Skeletal muscle satellite cell (primary cell): Measurements from ENCODE around the gene BEGAIN.

Experiments used
- H3K27me3 ChIP-seq: 2 replicates; pipeline ENCODE4 v1.7.0; 2013; ENCODE audit warnings: low read length; ENCODE audit not compliant: control insufficient read depth, insufficient read depth
- H3K36me3 ChIP-seq: 2 replicates; pipeline ENCODE4 v1.7.0; 2013; ENCODE audit warnings: mild to moderate bottlenecking, control low read depth, low read length; ENCODE audit not compliant: insufficient read depth
- H3K4me1 ChIP-seq: 2 replicates; pipeline ENCODE4 v1.7.0; 2013; ENCODE audit warnings: low read length; ENCODE audit not compliant: control insufficient read depth, insufficient read depth
- H3K4me2 ChIP-seq: 2 replicates; pipeline ENCODE4 v1.7.0; 2013; ENCODE audit warnings: mild to moderate bottlenecking, low read length
- H3K4me3 ChIP-seq: 2 replicates; pipeline ENCODE4 v1.7.0; 2013; ENCODE audit warnings: low read length
- H3K9ac ChIP-seq: 2 replicates; pipeline ENCODE4 v1.7.0; 2013; ENCODE audit warnings: mild to moderate bottlenecking, low read depth, low read length, moderate library complexity
- H3K9me3 ChIP-seq: replicated peaks from 2 replicates; pipeline ENCODE4 v1.7.0; 2013; ENCODE audit warnings: mild to moderate bottlenecking, control low read depth, low read length

Gene BEGAIN

DNA sequence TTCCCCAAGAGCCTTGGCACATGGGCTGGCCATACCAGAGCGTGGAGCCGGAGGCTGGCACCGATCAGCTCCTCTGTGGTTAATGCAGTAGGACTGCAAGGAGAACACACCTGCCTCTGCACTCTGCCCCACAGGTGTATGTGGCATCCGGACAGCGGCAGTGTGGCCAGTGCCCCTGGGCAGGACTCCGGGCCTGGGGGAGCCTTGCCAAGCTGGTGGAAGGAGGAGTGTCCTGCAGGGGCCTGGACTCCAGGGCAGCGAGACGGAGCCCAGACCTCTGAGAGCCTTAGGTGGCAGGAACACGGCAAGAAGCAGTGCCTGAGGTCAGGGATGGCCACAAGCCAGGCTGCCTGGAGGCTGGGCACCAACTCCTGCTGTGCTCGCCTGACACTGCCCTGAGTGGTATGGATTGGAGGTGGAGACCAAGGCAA lies 5.3 kb upstream of the BEGAIN start:
- Histone ChIP-seq H3K9ac (no peak overlapping the region), H3K4me2 (no peak overlapping the region), H3K4me3 (no peak overlapping the region), H3K9me3 (no peaks in the 10 kb centered on the region), H3K4me1 (no peaks in the 10 kb centered on the region), H3K27me3 (peaks cover 55% of the 10 kb centered on the region), H3K36me3 (no peaks in the 10 kb centered on the region)

DNA sequence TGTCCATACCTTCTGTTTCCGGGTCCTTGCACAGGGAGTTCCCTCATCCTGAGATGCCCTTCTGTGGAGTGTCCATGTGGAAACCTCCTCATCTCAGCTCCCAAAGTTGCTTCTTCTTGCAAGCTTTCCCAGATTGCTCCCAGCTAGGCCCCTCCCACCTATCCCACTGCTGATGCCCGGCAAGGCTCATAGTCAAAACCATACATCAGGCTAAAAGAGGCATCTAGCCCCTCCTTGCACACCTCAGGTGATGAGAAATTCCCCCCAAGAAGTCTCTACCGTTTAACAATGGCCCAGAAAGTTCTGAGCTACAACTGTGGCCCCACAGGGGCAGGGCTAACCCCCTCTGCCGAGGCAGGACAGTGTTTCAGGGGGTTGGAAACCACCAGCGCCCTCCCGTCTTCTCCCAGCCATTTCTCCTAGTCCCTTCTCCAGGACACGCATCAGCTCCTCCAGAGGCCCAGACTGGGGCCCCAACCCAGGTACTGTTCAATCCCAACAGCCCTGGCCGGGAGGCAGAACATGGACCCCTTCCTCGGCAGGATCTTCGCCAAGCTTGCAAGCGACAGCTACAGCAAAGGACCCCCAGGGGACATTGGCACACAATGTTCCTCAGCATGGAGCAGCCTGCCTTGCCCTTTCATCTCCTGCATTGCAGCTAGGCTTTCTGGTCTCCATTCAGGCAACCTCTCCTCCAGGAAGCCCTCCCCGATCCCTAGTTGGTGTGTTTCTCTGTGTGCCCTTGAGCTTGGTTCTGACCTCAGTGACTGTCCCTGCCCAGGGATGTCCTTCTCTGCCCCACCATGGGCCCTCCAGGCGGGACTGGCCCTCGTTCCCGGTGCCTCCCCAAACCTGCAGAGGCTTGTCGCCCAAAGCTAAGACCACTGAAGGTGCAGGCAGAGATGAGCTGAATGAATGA lies 4.5 kb upstream of the BEGAIN start:
- Histone ChIP-seq H3K4me3 (no peak overlapping the region), H3K27me3 (peaks cover 54% of the 10 kb centered on the region), H3K9ac (no peak overlapping the region), H3K4me2 (no peak overlapping the region), H3K36me3 (no peaks in the 10 kb centered on the region), H3K9me3 (no peaks in the 10 kb centered on the region), H3K4me1 (no peaks in the 10 kb centered on the region)

DNA sequence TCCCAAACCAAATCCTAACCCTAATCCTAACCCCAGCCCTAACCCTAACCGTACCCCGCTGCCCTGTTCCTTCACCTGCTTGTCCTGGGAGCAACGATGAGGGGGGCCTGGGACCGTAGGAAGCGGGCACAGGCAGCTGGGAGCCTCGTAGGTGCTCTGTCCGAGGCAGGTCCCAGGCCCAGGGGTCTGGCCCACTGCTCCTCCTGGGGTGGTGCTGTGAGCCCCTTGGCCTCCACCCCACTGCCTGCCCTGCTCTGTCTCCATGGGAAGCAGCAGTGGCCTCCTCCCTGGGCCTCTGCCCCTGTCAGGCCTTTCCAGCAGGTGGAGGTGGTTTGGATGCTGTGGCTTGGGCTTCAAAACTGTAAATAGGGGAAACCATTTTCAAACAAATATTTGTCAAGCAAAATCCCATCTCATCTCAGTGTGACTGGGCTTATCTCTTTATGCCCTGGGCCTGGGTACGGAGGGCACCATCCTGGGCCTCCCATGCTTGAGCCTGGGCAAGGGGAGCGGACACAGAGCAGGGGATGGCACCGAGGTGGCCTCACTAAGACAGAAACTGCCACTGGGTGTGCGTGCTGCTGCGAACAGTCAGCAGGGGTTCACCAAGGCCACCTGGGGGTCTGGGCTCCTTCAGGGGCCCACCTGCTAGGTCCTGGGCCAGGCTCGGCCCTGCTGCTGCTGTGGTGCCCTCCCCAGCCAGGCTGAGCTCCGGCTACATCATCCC lies 3.7 kb upstream of the BEGAIN start:
- Histone ChIP-seq H3K4me3 (no peak overlapping the region), H3K9me3 (no peaks in the 10 kb centered on the region), H3K4me1 (peaks cover 6% of the 10 kb centered on the region), H3K9ac (no peak overlapping the region), H3K4me2 (no peak overlapping the region), H3K36me3 (no peaks in the 10 kb centered on the region), H3K27me3 (peaks cover 62% of the 10 kb centered on the region)

DNA sequence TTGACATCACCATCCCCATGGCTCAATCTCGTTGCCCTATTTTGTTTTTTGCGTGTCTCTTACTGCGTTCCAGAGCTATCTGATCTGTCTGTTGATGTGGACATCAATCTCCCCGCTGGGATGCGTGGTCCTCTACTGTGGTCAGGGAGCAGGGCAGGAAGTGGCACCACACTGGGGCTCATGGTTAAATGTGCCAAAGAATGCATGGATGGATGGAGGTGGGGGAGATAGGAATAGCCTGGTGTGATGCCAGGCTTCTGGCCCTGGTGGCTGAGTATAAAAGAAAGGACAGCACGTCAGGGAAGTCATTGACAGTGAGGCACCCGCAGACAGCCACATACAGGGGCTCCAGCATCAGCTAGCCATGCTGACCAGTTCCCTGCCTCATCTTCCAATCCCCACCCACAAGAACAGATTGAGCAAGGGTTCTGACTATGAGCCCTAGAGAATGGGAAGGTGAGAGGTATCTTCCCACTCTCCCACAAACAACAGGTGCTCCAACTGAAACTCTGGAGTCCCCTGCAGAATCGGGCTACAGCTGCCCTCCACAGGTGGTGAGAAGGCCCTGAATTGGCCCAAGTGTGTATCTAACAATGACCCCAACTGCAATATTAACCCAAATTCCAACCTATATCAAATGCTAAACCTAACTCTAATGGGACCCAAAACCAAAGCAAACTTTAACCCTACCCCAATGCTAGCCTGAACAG lies 2.7 kb upstream of the BEGAIN start:
- Histone ChIP-seq H3K4me1 (peaks cover 6% of the 10 kb centered on the region), H3K9ac (no peak overlapping the region), H3K4me2 (no peak overlapping the region), H3K36me3 (no peaks in the 10 kb centered on the region), H3K4me3 (no peak overlapping the region), H3K9me3 (no peaks in the 10 kb centered on the region), H3K27me3 (peaks cover 62% of the 10 kb centered on the region)

DNA sequence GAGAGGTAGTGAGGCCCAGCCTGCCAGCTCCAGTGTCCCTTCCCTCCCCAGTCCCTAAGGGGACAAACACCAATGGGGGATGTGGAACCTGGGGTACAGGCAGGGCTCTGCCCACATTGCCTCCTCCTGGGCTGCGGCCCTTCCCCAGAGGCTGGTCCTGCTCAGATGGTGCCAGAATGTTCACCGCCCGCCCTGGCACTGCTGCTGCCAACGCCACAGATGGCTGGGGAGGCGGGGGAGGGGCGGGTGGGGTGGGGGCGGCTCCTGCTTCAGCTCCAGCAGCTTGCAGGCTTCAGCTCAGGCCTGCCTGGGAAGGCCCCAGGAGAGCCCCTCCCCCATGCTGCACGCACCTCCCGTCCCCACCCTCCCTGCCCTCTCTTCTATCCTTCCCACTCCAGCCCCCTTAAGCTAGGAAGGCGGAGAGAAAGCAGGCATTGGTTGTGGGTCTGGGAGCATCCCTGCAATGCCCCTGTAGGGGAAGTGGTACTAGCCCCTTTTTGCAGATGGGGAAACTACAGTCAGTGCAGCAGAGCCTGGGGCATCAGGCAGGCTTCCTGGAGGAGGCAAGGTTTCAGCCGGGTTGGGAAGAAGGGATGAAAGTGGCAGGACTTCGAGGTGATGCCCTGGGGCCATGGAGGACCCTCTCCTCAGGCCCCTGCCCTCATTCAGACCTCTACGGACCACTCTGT lies 2.0 kb upstream of the BEGAIN start:
- no peak overlapping the region for H3K4me3 ChIP-seq
- peaks cover 60% of the 10 kb centered on the region for H3K27me3 ChIP-seq
- no peaks in the 10 kb centered on the region for H3K36me3 ChIP-seq
- peaks cover 6% of the 10 kb centered on the region for H3K4me1 ChIP-seq
- no peak overlapping the region for H3K9ac ChIP-seq
- no peak overlapping the region for H3K4me2 ChIP-seq
- H3K9me3 ChIP-seq, result no peaks in the 10 kb centered on the region

DNA sequence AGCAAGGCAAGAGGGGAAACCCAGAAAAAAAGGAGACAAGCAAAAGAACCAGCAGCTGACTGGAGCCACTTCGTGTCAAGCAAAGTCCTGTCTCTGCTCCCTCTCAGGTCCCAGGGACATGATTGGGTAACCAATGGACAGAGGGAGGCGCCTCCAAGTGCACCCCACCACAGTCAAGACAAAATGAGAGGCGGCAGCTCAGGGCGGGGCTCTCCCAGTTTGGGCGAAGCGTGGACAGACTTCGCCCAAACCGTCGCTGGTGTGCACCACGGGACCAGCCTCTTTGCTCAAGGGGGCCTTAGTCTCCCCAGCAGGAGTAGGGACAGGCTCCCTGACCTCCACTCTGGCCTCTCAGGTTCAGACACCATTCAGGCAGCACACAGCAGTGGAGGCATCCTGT lies 1.5 kb upstream of the BEGAIN start:
- Histone ChIP-seq H3K27me3 (peaks cover 54% of the 10 kb centered on the region), H3K9me3 (no peaks in the 10 kb centered on the region), H3K36me3 (no peaks in the 10 kb centered on the region), H3K4me2 (no peak overlapping the region), H3K4me3 (no peak overlapping the region), H3K9ac (no peak overlapping the region), H3K4me1 (peaks cover 6% of the 10 kb centered on the region)

DNA sequence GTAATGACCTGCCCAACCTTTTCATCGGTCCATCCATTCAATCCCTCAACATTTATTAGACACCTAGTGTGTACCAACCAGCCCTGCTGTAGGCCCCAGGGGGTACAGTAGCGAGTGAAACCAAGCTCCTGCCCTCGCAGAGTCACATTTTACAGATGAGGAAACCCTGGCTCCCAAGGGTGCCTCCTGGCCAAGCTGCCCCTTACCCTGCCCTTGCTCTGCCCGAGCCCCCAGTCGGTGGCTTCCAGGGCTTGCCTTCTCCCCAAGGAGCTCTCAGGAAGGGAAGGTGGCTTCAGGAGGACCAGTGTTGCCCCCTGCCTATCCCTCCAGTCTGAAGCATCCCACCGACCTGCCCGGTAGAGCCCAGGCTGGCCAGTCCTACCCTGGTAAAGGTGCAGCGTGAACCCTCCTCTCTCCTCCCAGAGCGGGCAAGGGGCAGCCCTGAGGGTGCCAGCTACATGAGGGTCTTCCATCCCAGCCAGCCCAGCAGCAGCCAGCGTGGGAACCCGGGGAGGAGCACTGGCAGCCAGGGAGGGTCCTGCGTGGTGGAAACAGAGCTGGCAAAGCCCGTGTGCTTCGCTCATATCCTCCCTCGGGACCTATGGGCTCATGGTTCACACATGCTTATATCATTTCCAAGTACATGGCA lies 670 bp upstream of the BEGAIN start:
- Histone ChIP-seq H3K4me3 (no peak overlapping the region), H3K9ac (no peak overlapping the region), H3K36me3 (no peaks in the 10 kb centered on the region), H3K9me3 (no peaks in the 10 kb centered on the region), H3K27me3 (peaks cover 53% of the 10 kb centered on the region), H3K4me1 (peaks cover 6% of the 10 kb centered on the region), H3K4me2 (peak overlapping the region; percentile 54)

DNA sequence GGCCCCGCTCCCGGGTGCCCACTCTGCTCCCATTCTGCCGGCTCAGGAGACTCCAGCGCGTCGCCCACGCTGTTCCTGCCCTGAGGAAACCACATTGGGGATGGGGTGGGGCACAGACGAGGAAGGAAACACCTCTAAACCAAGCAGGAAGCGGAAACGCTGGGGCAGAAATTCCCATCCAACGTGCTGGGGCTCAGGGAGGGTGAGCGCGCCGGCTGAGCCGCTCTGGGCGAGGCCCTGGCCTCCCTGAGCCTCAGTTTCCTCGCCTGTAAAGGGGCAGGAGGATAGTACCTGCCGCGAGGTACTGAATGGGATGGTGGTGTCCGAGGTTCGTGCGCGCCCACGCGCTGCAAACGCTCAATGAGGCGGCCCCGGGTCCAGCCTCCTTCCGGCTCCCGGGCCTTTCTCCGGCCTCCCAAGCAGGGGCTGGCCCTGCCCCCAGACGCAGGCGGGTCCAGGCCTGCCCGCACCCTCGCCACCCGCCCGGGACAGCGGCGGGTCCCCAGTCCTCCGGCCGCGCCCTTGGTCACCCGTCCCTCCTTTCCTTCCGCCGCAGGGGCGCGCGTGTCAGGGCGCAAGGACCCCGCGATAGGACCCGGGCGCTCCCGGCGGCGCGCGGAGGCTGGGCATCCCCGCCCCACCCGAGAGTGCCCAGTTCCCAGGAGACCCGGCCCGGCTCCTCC lies 673 bp downstream of the BEGAIN start:
- Histone ChIP-seq H3K9me3 (no peaks in the 10 kb centered on the region), H3K36me3 (no peaks in the 10 kb centered on the region), H3K9ac (peak overlapping the region; percentile 36), H3K4me3 (peak overlapping the region; percentile 66), H3K4me1 (peaks cover 6% of the 10 kb centered on the region), H3K27me3 (peaks cover 49% of the 10 kb centered on the region), H3K4me2 (peak overlapping the region; percentile 86)

DNA sequence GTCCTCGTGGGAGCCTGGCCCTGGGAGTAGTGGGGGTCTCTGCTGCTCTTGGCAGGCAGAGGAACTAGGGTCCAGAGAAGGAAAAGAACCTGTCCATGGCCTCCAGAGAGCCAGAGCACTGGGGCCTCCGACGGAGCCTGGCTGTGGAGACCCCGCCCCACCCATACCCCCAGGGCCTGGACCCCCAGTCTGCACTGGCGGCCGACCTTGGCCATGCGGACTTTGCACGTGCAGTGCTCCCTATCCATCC lies 1.1 kb downstream of the BEGAIN start:
- Histone ChIP-seq H3K4me2 (peak overlapping the region; percentile 86), H3K9me3 (no peaks in the 10 kb centered on the region), H3K36me3 (no peaks in the 10 kb centered on the region), H3K9ac (peak overlapping the region; percentile 36), H3K27me3 (peaks cover 44% of the 10 kb centered on the region), H3K4me1 (peaks cover 6% of the 10 kb centered on the region), H3K4me3 (peak overlapping the region; percentile 66)

DNA sequence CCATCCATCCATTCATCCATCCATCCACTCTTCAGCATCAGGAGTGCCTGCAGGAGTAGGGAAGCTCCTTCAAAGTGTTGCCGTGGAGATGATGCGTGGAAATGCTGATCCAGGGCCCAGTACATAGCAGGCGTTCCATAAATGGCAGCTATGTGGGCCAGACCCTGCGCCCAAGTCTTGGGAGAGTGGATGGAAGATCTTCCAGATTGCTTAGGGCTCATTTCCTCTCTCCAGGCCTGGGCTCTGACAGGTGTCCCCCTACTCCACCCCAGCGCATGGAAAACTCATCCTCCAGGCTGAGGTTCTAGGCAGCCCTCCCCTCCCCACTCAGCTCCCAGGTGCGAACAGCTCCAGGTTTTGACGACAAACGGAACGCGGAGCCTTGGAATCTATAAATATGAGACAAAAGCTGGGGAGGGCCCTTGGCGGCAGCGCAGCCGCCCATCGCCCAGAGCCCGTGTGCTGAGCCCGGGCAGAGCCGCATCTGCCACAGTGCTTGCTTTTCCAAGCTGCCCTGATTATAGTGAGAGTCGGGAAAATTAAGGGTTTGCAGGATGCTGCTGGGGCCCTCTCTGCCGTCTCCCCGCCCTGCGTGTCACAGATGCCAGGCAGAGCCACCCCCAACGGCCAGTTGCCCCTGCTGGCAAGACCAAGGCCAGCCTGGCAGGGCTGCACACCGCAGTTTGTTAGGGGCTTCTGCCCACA lies 1.6 kb downstream of the BEGAIN start:
- H3K27me3 ChIP-seq, result peaks cover 41% of the 10 kb centered on the region
- no peak overlapping the region for H3K9ac ChIP-seq
- no peaks in the 10 kb centered on the region for H3K36me3 ChIP-seq
- H3K4me2 ChIP-seq, result peak overlapping the region; percentile 86
- H3K4me3 ChIP-seq, result no peak overlapping the region
- H3K9me3 ChIP-seq, result no peaks in the 10 kb centered on the region
- peaks cover 6% of the 10 kb centered on the region for H3K4me1 ChIP-seq
